ENCODE results near the gene U2AF1. TPM values are rescaled to one million over a fixed set of nuclear protein-coding genes. Genes with fewer than 3 reads are reported as not detected.
"Not testable (repeated sequence)": the region's sequence is repeated elsewhere in the genome, so short reads cannot be mapped to it uniquely, and the experiment has no call there.

The U2AF1 gene
- total RNA-seq, 1 experiment from 2014 or later, result 64.8 TPM

DNA sequence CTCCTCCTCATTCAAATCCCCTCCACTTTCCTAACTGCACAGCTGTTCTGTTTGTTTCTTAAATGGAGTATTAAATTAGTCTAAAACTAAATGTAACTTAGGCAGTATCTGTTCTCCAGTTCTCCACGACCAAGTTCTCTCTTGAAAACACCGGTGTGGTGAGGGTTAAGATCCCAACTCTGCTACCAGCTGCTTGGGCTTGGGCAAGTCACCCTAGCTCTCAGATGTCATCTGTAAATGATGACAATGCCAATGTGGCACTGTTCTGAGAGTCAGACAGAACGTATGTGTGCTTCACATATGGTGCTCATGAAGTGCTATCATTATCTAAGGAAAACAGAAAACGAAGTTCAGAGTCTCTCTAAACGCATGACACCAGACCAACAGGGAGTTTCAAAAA is 2.7 kb downstream of the U2AF1 start:
- POLR2A ChIA-PET; H3K27me3 Mint-ChIP-seq (ENCODE audit: insufficient read depth, unreplicated experiment); H3K36me3 ChIP-seq (ENCODE audit: control insufficient read depth, insufficient read depth, low read length); H3K4me3 ChIP-seq (ENCODE audit: low read depth, low read length); BruUV-seq (replicated peaks); H3K4me1 ChIP-seq; H3K9me3 Mint-ChIP-seq (ENCODE audit: unreplicated experiment); H3K4me1 Mint-ChIP-seq (ENCODE audit: low read depth, unreplicated experiment); intact Hi-C loops (cut with micrococcal nuclease; ENCODE audit: unreplicated experiment); CTCF ChIA-PET; H3K9me3 ChIP-seq; DNase-seq; H3K36me3 Mint-ChIP-seq (ENCODE audit: insufficient read depth, unreplicated experiment); H3K27me3 ChIP-seq (replicated peaks; ENCODE audit: control insufficient read depth, insufficient read depth, low read length); H3K4me3 Mint-ChIP-seq (ENCODE audit: unreplicated experiment); H3K27ac Mint-ChIP-seq (ENCODE audit: unreplicated experiment): not testable (repeated sequence)

DNA sequence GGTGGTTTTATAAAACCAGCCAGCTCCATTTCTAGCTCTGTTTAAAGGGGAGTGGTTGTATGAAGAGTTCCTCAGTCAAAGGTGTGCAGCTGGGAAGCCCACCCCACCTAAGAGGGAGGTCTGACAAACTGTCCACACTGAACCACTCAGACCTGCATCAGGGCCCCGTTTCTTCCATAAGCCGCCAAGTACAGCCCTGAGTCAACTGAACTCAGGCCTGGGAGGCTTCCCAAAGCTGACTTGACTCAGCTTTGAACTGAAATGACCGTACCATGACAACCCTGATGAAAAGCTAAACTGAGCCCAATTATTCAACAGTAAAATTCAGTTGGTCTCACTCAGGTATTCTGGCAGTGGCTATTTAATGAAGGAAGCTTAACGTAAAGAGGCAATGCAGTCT is 5.1 kb downstream of the U2AF1 start:
- H3K9me3 Mint-ChIP-seq (ENCODE audit: unreplicated experiment); H3K4me1 ChIP-seq; H3K4me3 Mint-ChIP-seq (ENCODE audit: unreplicated experiment); H3K4me1 Mint-ChIP-seq (ENCODE audit: low read depth, unreplicated experiment); intact Hi-C loops (cut with micrococcal nuclease; ENCODE audit: unreplicated experiment); H3K27me3 ChIP-seq (replicated peaks; ENCODE audit: control insufficient read depth, insufficient read depth, low read length); H3K36me3 ChIP-seq (ENCODE audit: control insufficient read depth, insufficient read depth, low read length); CTCF ChIA-PET; H3K36me3 Mint-ChIP-seq (ENCODE audit: insufficient read depth, unreplicated experiment); BruUV-seq (replicated peaks); H3K27me3 Mint-ChIP-seq (ENCODE audit: insufficient read depth, unreplicated experiment); H3K4me3 ChIP-seq (ENCODE audit: low read depth, low read length); POLR2A ChIA-PET; H3K27ac Mint-ChIP-seq (ENCODE audit: unreplicated experiment); DNase-seq; H3K9me3 ChIP-seq: not testable (repeated sequence)

DNA sequence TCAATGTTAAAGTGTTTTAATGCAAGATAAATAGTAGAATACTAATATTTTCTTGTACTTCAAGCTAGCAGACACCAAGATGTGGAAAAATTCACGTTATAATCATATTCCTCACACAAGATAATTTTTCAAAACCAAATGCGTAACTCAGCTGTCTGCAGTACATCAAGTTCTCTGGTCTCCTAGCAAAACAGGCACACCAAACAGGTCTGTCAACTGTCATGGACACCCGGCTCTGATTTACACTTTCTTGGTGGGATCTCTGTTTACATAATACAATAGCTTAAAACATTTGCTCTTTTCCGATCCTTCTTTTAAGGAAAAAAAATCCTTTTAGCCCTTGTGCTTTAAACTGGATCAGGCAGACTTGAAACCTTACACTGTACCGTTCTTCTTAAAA is 5.7 kb downstream of the U2AF1 start:
- H3K36me3 Mint-ChIP-seq (ENCODE audit: insufficient read depth, unreplicated experiment); H3K27ac Mint-ChIP-seq (ENCODE audit: unreplicated experiment); POLR2A ChIA-PET; CTCF ChIA-PET; H3K9me3 Mint-ChIP-seq (ENCODE audit: unreplicated experiment); intact Hi-C loops (cut with micrococcal nuclease; ENCODE audit: unreplicated experiment); H3K4me1 ChIP-seq; H3K4me1 Mint-ChIP-seq (ENCODE audit: low read depth, unreplicated experiment); DNase-seq; H3K27me3 ChIP-seq (replicated peaks; ENCODE audit: control insufficient read depth, insufficient read depth, low read length); H3K4me3 Mint-ChIP-seq (ENCODE audit: unreplicated experiment); H3K27me3 Mint-ChIP-seq (ENCODE audit: insufficient read depth, unreplicated experiment); H3K9me3 ChIP-seq; H3K4me3 ChIP-seq (ENCODE audit: low read depth, low read length); BruUV-seq (replicated peaks); H3K36me3 ChIP-seq (ENCODE audit: control insufficient read depth, insufficient read depth, low read length): not testable (repeated sequence)

DNA sequence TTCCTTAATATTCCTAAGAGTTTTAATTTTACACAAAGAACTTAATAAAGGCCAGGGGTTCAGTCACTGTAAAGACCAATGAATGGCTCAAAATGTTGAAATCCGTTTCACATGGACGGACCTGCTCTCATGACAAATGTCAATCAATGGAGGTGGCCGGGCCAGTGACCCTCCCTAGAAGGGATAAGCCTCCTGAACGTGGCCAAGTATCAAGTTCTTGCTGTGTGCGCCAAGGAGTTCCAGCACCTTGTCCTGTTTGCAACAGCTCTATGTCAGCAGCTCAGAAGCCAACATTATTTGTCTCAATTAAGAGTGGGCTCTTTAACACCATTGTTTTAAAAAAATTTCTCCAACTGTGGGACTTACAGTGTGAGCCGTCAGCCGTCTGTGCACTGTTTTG is 6.4 kb downstream of the U2AF1 start:
- not testable (repeated sequence) for DNase-seq; BruUV-seq (replicated peaks)

DNA sequence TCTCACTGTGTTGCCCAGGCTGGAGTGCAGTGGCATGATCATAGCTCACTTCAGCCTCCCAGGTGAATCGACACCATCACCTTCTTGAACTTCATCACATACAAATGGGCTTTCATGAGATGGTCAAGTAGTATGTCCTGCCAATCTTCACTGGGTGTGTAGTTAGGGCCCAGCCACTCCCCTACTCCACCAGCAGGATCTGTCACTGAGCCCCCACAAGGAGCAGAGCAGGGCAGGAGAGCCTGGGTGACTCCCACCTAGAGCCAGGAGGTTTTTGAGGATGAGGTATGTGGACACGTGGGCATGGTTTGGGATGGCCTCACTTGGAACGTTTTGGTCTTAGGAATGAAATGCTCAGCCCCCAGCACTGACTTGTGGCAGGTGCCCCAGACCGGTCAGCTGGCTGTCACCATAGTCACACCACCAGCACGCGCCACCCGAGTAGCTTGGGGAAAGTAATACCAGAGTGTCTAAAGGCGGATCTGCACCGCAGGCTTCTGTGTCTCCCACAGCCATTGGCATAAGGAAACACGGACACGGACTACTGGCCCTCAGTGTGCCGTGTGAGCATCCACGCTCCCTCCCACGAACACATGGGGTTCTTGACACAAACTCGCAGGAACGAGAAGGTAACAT is 15.3 kb downstream of the U2AF1 start:
- H3K27me3 Mint-ChIP-seq (ENCODE audit: insufficient read depth, unreplicated experiment); BruUV-seq (replicated peaks); H3K4me1 ChIP-seq; H3K4me3 Mint-ChIP-seq (ENCODE audit: unreplicated experiment); intact Hi-C loops (cut with micrococcal nuclease; ENCODE audit: unreplicated experiment); H3K9me3 Mint-ChIP-seq (ENCODE audit: unreplicated experiment); CTCF ChIA-PET; H3K36me3 ChIP-seq (ENCODE audit: control insufficient read depth, insufficient read depth, low read length); H3K4me1 Mint-ChIP-seq (ENCODE audit: low read depth, unreplicated experiment); H3K27ac Mint-ChIP-seq (ENCODE audit: unreplicated experiment); H3K9me3 ChIP-seq; H3K36me3 Mint-ChIP-seq (ENCODE audit: insufficient read depth, unreplicated experiment); H3K4me3 ChIP-seq (ENCODE audit: low read depth, low read length); H3K27me3 ChIP-seq (replicated peaks; ENCODE audit: control insufficient read depth, insufficient read depth, low read length); POLR2A ChIA-PET: not testable (repeated sequence)
- peak in 1 of 2 experiments; percentile 9 for DNase-seq

More for the DNA sequence above, 6.4 kb downstream of the U2AF1 start:
- H3K9me3 ChIP-seq; H3K4me3 ChIP-seq (ENCODE audit: low read depth, low read length); CTCF ChIA-PET; H3K4me1 Mint-ChIP-seq (ENCODE audit: low read depth, unreplicated experiment); H3K27me3 ChIP-seq (replicated peaks; ENCODE audit: control insufficient read depth, insufficient read depth, low read length); H3K4me3 Mint-ChIP-seq (ENCODE audit: unreplicated experiment); H3K36me3 ChIP-seq (ENCODE audit: control insufficient read depth, insufficient read depth, low read length); H3K27me3 Mint-ChIP-seq (ENCODE audit: insufficient read depth, unreplicated experiment); H3K36me3 Mint-ChIP-seq (ENCODE audit: insufficient read depth, unreplicated experiment); POLR2A ChIA-PET; intact Hi-C loops (cut with micrococcal nuclease; ENCODE audit: unreplicated experiment); H3K9me3 Mint-ChIP-seq (ENCODE audit: unreplicated experiment); H3K4me1 ChIP-seq; H3K27ac Mint-ChIP-seq (ENCODE audit: unreplicated experiment): not testable (repeated sequence)

DNA sequence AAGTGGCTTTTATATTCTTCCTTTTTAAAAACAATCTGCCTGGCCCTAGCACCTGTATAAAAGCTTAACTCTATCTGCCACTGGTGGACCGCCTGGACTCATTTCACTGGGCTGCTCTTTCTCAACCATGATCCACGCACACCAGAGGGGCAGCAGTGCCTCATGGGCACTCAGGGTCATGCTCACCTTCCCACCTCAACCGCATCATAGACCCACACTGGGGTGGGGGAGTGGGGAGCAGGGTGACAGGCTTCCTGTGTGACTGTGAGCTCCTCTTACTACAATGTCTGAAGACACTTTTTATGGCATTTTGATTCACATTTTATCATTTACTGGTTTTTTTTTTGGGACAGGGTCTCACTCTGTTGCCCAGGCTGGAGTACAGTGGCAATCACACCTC is 16.4 kb downstream of the U2AF1 start:
- H3K9me3 Mint-ChIP-seq (ENCODE audit: unreplicated experiment); H3K4me3 Mint-ChIP-seq (ENCODE audit: unreplicated experiment); H3K36me3 Mint-ChIP-seq (ENCODE audit: insufficient read depth, unreplicated experiment); H3K4me1 Mint-ChIP-seq (ENCODE audit: low read depth, unreplicated experiment); DNase-seq; H3K4me1 ChIP-seq; H3K36me3 ChIP-seq (ENCODE audit: control insufficient read depth, insufficient read depth, low read length); H3K27me3 ChIP-seq (replicated peaks; ENCODE audit: control insufficient read depth, insufficient read depth, low read length); POLR2A ChIA-PET; BruUV-seq (replicated peaks); H3K27ac Mint-ChIP-seq (ENCODE audit: unreplicated experiment); H3K9me3 ChIP-seq; intact Hi-C loops (cut with micrococcal nuclease; ENCODE audit: unreplicated experiment); H3K27me3 Mint-ChIP-seq (ENCODE audit: insufficient read depth, unreplicated experiment); CTCF ChIA-PET; H3K4me3 ChIP-seq (ENCODE audit: low read depth, low read length): not testable (repeated sequence)

DNA sequence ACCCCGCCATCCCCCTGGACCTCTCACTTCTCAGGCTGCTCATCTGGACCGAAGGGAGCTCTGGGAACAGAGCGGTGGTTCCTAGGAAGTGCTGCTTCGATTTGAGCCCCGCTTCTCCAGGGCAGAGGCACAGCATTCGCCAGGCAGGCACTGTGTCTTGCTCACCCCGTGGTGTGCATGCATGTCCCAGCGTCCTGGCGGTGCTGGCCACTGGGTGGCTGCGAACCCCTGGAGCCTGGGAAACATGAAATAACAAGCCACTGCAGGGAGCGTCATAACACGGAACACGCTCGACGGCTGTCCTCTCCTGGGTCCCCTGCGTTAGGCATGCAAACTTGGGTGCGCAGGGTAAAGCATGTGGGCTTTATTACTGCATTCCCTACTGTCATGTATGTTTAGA is 17.9 kb downstream of the U2AF1 start:
- H3K36me3 ChIP-seq (ENCODE audit: control insufficient read depth, insufficient read depth, low read length); CTCF ChIA-PET; H3K4me3 Mint-ChIP-seq (ENCODE audit: unreplicated experiment); POLR2A ChIA-PET; H3K36me3 Mint-ChIP-seq (ENCODE audit: insufficient read depth, unreplicated experiment); DNase-seq; H3K27ac Mint-ChIP-seq (ENCODE audit: unreplicated experiment); intact Hi-C loops (cut with micrococcal nuclease; ENCODE audit: unreplicated experiment); H3K9me3 ChIP-seq; H3K27me3 ChIP-seq (replicated peaks; ENCODE audit: control insufficient read depth, insufficient read depth, low read length); H3K27me3 Mint-ChIP-seq (ENCODE audit: insufficient read depth, unreplicated experiment); H3K4me1 ChIP-seq; H3K4me3 ChIP-seq (ENCODE audit: low read depth, low read length); H3K9me3 Mint-ChIP-seq (ENCODE audit: unreplicated experiment); H3K4me1 Mint-ChIP-seq (ENCODE audit: low read depth, unreplicated experiment): not testable (repeated sequence)
- TSS peak; percentile 33 for BruUV-seq (replicated peaks)

Measured in Caco-2 (cell line).